DMS 273 (cell line): ENCODE data around the gene APOBEC3A.
A peak's percentile ranks its signal among the peaks of the same experiment; 100 is the strongest.
"Not testable (repeated sequence)": the region's sequence is repeated elsewhere in the genome, so short reads cannot be mapped to it uniquely, and the experiment has no call there.

ENCODE experiments used
- DNase-seq: peaks from one replicate; lab custom pipeline; 2025; ENCODE audit not compliant: unreplicated experiment; lab: John Stamatoyannopoulos, UW

Gene APOBEC3A

DNA sequence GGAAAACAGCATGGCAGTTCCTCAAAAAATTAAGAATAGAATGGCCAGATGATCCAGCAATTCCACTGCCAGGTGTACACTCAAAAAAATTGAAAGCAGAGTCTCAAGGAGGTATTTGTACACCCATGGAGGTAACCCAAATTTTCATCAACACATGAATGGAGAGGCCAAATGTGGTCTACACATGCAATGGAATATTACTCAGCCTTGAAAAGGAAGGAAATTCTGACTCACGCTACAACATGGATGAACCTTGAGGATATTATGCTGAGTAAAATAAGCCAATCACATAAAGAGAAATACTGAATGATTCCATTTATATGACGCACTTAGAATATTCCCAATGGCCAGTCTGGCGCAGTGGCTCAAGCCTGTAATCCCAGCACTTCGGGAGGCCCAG, 19.9 kb downstream of the APOBEC3A start:
- DNase-seq: not testable (repeated sequence)

DNA sequence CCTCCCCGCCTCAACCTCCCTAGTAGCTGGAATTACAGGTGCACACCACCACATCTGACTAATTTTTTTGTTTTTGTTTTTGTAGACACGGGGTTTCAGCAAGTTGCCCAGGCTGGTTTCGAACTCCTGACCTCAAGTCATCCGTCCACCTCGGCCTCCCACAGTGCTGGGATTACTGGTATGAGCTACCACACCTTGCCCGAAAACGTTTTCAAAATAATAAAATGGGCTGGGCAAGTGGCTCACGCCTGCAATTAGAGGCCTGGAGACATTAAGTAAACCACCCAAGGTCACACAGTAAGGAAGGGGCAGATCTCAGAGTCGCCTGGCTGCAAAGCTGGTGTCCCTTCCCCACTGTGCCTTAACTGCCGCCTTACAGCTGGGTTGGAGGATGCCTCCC, 23.2 kb downstream of the APOBEC3A start:
- DNase-seq: not testable (repeated sequence)

DNA sequence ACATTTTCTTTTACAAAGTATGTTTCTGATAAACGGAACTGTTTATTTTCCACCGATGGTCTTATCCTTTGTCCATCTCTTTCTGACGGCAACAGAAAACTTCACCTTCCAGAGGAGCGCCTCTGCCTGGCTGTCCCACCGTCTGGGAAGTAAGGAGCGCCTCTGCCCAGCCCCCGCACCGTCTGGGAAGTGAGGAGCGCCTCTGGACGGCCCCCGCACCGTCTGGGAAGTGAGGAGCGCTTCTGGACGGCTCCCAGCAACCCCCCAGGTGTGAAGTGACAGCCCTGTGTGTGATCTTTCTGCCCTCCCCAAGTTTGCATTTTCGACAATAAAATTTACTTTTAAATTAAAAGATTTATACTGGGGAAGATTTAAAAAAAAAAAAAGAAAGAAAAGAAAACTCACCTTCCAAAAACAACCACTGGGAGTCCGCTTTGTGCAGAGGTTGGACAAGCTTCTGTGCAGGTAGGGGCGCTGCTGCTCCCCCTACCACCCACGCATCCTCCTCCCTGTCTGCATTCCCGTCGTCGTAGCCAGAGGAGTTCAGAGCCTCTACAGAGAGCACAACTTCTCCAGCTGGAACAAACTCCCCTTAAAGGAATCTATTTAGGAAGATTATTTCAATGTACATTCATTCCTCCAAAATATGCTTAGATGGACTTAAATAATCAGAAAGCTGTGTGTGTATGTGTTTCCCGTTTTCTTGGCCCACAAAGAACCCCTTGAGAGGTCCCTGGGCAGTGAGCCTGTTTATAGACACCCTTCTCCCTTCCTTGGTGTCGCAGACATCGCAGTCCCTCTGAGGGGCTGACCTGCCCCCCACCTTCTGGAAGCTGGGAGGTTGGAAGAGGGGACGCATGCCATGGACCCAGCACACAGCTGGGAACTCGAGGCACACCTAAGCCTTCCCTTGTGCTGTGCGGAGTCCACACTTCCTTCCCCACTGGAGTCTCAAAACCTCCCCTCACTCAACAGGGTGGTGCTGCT, 23.9 kb downstream of the APOBEC3A start:
- peak; percentile 47 for DNase-seq

DNA sequence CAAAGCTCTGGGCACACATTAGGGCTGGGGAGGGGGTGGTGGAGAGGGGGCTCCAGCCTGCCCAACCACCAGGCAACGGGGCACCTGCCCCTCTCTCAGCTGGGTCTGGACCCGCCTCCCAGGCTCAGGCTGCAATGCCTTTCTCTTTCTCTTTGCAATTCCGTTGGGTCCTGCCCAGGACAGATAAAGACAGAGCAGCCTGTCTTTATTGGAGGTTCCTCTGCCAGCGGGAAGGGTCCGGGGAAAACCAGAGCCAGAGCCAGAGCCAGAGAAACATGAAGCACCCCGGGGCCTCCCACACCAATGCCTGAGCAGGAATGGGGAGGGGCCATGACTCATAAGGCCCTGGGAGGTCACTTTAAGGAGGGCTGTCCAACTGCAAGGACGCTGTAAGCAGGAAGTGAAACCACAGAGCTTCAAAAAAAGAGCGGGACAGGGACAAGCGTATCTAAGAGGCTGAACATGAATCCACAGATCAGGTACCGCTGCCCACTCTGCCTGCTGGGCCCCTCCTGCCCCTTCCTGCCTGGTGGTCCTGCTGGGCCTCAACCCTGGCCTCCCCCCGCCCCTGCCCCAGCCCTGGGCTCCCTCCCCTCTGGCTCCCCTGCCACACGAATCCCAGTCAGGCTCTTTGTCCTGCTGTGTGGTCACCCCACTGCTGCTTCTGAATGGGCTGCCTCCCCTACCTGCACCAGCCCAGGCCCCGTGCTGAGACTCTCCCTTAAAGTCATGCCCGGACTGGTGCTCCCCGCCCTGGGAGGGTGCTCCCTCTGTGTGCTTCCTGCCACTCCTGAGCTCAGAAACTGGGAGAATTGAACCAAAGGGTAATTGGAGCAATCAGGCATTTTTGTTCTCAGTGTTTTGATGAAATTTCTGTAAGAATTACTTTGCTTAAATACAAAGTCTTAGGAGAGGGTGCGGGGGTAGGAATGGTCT, 24.9 kb downstream of the APOBEC3A start, which contains the start of gene APOBEC3B:
Gene APOBEC3B (plus strand): TSS at position 356 of the 936 bp plus-strand sequence. CDS start 107 bp downstream, at position 463.
- peak; percentile 16 for DNase-seq

DNA sequence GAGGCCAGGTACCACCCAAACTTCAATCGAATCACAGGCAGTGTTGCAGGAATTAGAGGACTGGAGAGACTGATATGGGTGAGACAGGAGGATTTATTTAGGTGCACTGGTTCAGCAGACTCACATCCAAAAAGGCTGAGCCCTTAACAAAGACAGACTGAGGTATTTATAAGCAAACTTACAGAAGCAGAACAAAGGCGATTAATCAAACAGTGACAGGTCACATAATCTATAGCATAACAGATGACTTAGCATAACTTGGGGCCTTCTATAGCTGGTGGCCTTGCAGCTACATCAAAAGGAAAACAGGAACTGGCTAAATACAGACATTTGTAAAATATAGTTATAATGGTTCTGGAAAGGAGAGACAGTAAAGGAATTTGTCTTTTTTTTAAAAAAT, 26.8 kb downstream of the APOBEC3A start:
- no peak for DNase-seq

DNA sequence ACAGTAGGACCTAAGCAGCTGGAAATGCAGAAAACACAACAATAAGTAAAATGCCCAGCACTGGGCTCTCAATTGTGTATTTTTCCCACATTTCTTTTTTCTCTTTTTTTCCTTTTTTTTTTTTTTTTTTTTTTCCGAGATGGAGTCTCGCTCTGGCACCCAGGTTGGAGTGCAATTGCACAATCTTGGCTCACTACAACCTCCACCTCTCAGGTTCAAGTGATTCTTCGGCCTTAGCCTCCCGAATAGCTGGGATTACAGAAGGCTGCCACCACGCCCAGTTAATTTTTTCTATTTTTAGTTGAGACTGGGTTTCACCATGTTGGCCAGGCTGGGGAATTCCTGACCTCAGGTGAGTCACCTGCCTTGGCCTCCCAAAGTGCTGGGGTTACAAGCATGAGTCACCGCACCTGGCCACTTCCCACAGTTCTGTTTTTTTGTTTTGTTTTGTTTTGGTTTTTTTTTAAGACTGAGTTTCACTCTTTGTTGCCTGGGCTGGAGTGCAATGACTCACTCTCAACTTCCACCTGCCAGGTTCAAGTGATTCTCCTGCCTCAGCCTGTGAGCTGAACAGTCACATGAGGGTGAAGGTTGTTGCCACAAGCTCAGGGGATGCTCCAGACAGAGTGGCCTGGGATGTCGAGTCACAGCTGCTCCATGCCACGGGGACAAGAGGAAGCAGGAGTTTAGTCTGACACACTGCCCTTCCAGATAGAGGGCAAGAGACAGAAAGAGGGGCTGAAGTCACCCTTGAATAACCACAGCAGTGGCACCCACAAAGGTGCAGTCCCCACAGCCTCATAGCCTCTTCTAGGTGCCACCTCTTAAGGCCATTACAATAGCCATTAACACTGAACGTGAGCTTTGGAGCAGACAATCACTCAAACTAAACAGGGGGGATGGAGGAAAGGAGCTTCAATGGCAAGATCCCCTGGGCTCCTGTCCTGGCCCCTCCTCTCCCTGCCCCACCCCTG, 27.7 kb downstream of the APOBEC3A start:
- DNase-seq: not testable (repeated sequence)

DNA sequence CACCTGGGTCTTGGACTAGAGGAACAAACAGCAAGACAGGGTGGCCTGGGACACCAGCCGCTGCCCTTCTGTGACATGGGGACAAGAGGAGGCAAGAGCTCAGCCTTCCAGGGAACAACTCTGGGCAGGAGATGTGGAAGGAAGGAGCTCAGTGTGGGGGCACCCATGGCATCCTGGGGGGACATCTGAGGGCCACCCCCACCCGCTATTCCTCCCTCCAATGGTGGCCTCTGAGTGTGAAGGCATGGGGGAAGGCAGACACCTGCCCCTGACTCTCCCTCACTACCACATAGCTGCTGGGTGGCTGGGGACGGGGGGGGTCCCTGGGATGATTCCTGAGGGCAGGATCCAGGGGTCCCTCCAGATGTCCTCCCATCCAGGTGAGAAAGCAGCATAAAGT, 29.2 kb downstream of the APOBEC3A start:
- DNase-seq: no peak

DNA sequence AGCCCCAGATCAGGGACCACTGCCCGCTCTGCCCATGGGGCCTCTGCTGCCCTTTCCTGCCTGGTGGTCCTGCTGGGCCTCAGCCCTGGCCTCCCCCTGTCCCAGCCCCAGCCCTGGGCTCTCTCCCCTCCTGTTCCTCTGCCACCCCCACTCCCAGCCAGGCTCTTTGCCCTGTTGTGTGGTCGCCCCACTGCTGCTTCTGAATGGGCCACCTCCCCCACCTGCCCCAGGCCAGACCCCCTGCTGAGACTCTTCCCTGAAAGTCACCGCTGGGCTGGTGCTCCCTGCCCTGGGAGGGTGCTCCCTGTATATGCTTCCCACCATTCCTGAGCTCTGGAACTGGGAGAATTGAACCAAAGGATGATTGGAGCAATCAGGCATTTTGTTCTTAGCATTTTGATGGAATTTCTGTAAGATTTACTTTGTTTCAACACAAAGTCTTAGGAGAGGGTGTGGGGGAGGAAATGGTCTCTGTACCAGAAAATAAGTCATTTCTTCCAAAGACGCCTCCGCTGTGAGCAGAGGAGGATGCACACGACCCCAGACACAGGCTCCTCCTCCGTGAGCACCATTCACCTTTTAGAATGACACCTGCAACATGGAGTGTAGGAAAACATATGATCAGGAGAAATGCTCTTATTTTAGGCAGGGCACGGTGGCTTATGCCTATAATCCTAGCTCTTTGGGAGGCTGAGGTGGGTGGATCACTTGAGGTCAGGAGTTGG, 29.9 kb downstream of the APOBEC3A start:
- no peak for DNase-seq

DNA sequence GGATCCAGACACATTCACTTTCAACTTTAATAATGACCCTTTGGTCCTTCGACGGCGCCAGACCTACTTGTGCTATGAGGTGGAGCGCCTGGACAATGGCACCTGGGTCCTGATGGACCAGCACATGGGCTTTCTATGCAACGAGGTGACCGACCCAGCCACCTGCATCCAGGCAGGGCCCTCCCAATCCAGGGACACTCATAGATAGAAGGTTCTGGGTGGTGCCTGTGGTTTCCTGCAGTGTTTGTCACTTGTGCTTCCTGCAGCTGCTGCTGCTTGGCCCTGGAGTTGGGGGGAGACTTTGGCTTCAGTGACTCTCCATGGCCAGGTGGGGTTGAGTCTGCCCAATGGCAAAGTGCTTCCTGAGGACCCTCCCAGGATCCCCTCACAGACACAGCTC, 32.1 kb downstream of the APOBEC3A start:
- DNase-seq: no peak

DNA sequence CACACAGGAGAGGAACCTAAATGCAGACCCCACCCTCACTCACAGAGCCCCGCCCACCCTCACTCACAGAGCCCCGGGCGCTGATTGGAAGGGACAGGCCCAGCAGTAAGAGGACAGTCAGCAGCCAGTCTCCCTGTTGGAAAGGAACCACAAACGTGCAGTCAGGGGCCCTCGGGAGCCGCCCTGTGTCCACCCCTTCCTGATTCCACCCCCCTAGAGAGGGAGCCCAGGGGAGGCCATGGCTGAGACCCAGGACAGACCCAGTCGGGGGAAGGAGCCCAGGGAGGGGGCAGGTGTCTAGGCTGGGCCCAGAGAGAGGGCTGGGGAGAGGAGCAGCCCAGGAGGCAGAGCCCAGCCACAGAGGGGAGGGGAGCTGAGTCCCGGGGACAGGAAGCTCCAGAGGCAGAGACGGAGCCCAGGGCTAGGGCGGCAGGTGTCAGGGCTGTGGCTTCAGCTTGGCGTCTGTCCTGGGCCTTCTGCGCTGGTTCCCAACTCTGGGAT, 35.5 kb downstream of the APOBEC3A start:
- DNase-seq: peak; percentile 39

DNA sequence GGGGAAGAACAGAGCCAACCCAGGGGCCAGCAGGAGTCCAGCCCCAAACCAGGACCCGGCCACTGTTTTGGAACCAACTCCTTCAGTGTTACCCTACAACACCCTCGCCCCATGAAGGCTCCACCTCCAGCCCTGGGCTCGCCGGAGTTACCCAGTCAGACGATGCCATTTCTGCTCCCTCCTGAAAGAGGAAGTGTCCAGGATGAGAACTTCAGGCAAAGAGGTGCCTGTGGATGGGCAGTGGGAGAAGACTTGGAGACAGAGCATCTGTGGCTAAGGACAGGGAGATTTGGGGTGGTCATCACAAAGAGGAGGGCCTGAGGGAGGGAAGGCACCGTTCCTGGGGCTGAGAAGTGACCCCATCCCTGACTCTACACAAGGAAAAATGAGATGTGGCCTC, 38.7 kb downstream of the APOBEC3A start:
- no peak for DNase-seq

DNA sequence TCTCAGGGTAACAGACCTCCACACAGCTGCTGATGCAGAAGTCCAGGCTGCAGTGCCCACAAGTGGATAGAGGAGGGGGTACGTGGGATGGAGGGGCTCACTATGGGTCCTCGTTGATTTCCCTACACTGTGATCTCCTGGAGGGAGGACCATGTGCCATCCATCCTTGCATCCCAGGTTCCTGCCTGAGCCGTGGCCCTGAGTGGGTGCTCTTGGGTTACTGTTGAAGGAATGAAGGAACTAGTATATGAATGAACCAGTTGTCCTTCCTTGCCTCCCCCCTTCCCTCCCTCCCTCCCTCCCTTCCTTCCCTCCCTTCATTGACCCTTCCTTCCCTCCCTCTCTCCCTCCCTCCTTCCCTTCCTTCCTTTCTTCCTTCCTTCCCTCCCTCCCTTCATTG, 40.1 kb downstream of the APOBEC3A start:
- no peak for DNase-seq

DNA sequence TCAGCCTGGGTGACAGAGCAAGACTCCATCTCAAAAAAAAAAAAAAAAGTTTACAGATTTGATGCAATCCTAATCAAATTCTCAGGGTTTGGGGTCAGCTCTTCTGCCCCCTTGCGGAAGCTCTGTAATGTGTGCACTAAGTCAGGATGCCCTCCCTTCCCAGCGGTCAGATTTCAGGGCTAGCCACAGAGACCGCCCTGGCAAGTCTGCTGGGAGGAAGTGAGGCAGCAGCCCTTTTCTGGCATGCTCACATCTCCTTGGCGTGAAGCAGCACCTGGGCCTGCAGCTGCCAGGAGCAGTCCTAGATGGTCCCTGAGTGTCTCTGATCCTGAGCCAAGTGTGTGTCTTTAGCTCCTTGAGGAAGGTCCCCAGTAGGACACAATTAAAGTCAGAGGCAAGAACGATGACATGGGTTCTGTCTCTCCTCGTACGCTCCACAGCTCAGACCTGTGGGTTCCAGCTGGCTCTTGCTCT, 45.8 kb downstream of the APOBEC3A start:
- DNase-seq: peak; percentile 70

DNA sequence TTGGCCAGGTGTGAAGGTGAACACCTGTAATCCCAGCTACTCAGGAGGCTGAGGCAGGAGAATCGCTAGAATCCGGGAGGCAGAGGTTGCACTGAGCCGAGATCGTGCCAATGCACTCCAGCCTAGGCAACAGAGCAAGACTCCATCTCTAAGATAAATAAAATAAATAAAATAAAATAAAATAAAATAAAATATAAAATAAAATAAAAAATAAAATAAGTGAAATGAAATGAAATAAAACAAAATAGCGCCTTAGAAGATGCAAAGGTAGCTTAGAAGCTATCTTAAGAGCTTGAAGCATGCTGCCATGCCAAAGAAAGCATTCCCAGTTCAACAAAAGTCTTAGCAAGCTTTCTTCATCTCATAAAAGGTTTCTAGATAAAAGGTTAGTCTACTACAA, 49.8 kb downstream of the APOBEC3A start:
- DNase-seq: no peak

DNA sequence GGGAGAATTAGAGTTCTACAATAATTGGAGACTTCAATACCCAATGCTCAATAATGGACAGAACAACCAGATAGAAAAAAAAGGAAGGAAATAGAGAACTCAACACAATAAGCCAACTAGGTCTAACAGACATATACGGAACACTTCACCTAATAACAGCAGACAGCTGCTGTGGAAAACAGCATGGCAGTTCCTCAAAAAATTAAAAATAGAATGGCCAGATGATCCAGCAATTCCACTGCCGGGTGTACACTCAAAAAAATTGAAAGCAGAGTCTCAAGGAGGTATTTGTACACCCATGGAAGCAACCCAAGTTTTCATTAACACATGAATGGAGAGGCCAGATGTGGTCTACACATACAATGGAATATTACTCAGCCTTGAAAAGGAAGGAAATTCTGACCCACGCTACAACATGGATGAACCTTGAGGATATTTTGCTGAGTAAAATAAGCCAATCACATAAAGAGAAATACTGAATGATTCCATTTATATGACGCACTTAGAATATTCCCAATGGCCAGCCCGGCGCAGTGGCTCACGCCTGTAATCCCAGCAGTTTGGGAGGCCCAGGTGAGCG, 51.0 kb downstream of the APOBEC3A start:
- not testable (repeated sequence) for DNase-seq

DNA sequence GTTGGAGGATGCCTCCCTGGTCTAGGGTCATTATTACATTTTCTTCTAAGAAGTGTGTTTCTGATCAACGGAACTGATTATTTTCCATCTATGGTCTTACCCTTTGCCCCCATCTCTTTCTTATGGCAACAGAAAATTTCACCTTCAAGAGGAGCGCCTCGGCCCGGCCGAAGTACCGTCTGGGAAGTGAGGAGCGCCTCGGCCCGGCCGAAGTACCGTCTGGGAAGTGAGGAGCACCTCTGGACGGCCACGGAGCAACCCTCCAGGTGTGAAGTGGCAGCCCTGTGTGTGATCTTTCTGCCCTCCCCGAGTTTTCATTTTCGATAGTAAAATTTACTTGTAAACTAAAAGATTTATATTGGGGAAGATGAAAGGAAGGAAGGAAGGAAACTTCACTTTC, 53.5 kb downstream of the APOBEC3A start:
- DNase-seq: no peak
